Measurements from ENCODE around the gene C7orf25. TPM values are rescaled to one million over a fixed set of nuclear protein-coding genes. Genes with fewer than 3 reads are reported as not detected.

The C7orf25 gene
- polyA plus RNA-seq, 2 of the 4 experiments (the other 2 are of a cell fraction): 3.0 to 3.7 TPM

- TF ChIP-seq BCL3 (IDR thresholded peaks at IDR 0.05) (no peak), RAD21 (conservative IDR thresholded peaks at IDR 0.05 in 1 of 2, IDR thresholded peaks at IDR 0.05 in 1 of 2) (no peak), HDAC2 (IDR thresholded peaks at IDR 0.05) (no peak), TP53 (CRISPR knock-in tag; IDR thresholded peaks at IDR 0.05) (no peak), RCOR1 (IDR thresholded peaks at IDR 0.05; ENCODE audit: low read depth, low read length) (no peak), ZC3H11A (IDR thresholded peaks at IDR 0.05) (no peak), RARB (CRISPR knock-in tag; IDR thresholded peaks at IDR 0.05) (no peak), ATOH8 (CRISPR knock-in tag; IDR thresholded peaks at IDR 0.05; ENCODE audit: low read depth) (no peak), ZNF302 (CRISPR knock-in tag; IDR thresholded peaks at IDR 0.05) (no peak), NR3C1 (IDR thresholded peaks at IDR 0.05) (no peak), BHLHE40 (IDR thresholded peaks at IDR 0.05; ENCODE audit: low read depth, low read length) (no peak), HOXB5 (CRISPR knock-in tag; IDR thresholded peaks at IDR 0.05) (no peak), FOSB (CRISPR knock-in tag; IDR thresholded peaks at IDR 0.05) (no peak), HOXA7 (CRISPR knock-in tag; IDR thresholded peaks at IDR 0.05) (no peak), ZFP36 (IDR thresholded peaks at IDR 0.05; ENCODE audit: borderline replicate concordance, partially characterized antibody) (no peak), GATA3 (IDR thresholded peaks at IDR 0.05; ENCODE audit: borderline replicate concordance) (no peak), MAFK (IDR thresholded peaks at IDR 0.05; ENCODE audit: partially characterized antibody) (no peak), POLR2AphosphoS2 (conservative IDR thresholded peaks at IDR 0.05; ENCODE audit: low read length) (no peak), CHD2 (IDR thresholded peaks at IDR 0.05; ENCODE audit: low read length, partially characterized antibody) (no peak)
- FAIRE-seq: no peak
- WGBS (ENCODE audit: missing lambda C conversion rate): 94% methylated on average over 3 of the region's 3 CpGs
- no peaks in the 10 kb centered on the region for H3K9me3 ChIP-seq
- POLR2A ChIA-PET: no interaction called here
- no peak overlapping the region for H3K4me3 ChIP-seq
- ATAC-seq: no peak
- CTCF ChIA-PET: interaction anchor here (0.5 to 6.1 kb wide), 7 partner anchors 7 to 905 kb away, joined by 3 to 53 read pairs (median 5); no protein-coding TSS in a partner anchor
- H3K4me1 ChIP-seq: peaks cover 21% of the 10 kb centered on the region; the same call in 2 of the 3 replicates
- no peak overlapping the region for H3K4me2 ChIP-seq
- DNase-seq (ENCODE audit: low read depth in 1 of 2, low spot score in 1 of 2): no peak
- no peak overlapping the region for H3K27ac ChIP-seq
Observed at GRCh38 chr7:42934291-42934690, 22.4 kb upstream of the C7orf25 start.

- CTCF ChIA-PET: interaction anchor here (0.6 to 6.1 kb wide), 8 partner anchors 8 to 1954 kb away, joined by 3 to 53 read pairs (median 4); partner anchors contain the start of gene STK17A
- FAIRE-seq: no peak
- Histone ChIP-seq H3K4me2 (peak overlapping the region; percentile 90), H3K27ac (peak overlapping the region; percentile 81 to 93), H3K4me3 (peak overlapping the region; percentile 85), H3K9me3 (no peaks in the 10 kb centered on the region), H3K4me1 (peaks cover 21% of the 10 kb centered on the region; the same call in 2 of the 3 replicates)
- ATAC-seq: peak; percentile 42 to 59; a peak in 4 of 6 replicates
- WGBS (ENCODE audit: missing lambda C conversion rate): 8% methylated on average over 17 of the region's 17 CpGs
- no peak for DNase-seq (ENCODE audit: low read depth in 1 of 2, low spot score in 1 of 2)
- POLR2A ChIA-PET: interaction anchor here (0.6 to 2.8 kb wide), 8 partner anchors 9 to 715 kb away, joined by 3 to 23 read pairs (median 4); partner anchors contain the start of gene C7orf25
- TF ChIP-seq ELK1 (IDR thresholded peaks at IDR 0.05; ENCODE audit: low read depth, low read length): no peak
- TF ChIP-seq CBX2 (IDR thresholded peaks at IDR 0.05; ENCODE audit: borderline replicate concordance, low read depth): no peak
- no peak for TF ChIP-seq HOXA7 (CRISPR knock-in tag; IDR thresholded peaks at IDR 0.05)
- TF ChIP-seq EHMT2 (IDR thresholded peaks at IDR 0.05; ENCODE audit: low read depth): no peak
- TF ChIP-seq HMGXB4 (CRISPR knock-in tag; IDR thresholded peaks at IDR 0.05; ENCODE audit: borderline replicate concordance): no peak
- TF ChIP-seq CTCF (IDR thresholded peaks at IDR 0.05): no peak
Observed at GRCh38 chr7:42932811-42933591, 21.1 kb upstream of the C7orf25 start.
